ENCODE results near the gene PTPRN2. TPM values are rescaled to one million over a fixed set of nuclear protein-coding genes. Genes with fewer than 3 reads are reported as not detected.
A peak's percentile ranks its signal among the peaks of the same experiment; 100 is the strongest.

PTPRN2 gene
- total and polyA plus RNA-seq, 2 of the 13 experiments (the other 11 are each of a cell fraction or from before 2014, with no cell fraction given): 2.5 to 24.2 TPM

- TF ChIP-seq HBP1 (CRISPR knock-in tag; IDR thresholded peaks at IDR 0.05; ENCODE audit: low read depth) (0 out of 2 replicates have a peak, but pooled peaks have one; percentile 60), KAT8 (CRISPR knock-in tag; IDR thresholded peaks at IDR 0.05) (peak; percentile 45; the same call in 1 of the 2 replicates), MED1 (CRISPR knock-in tag; IDR thresholded peaks at IDR 0.05) (peak; percentile 62), TFDP2 (CRISPR knock-in tag; IDR thresholded peaks at IDR 0.05) (peak; percentile 49; the same call in 1 of the 2 replicates), RARA (CRISPR knock-in tag; IDR thresholded peaks at IDR 0.05) (peak; percentile 68), ETV5 (CRISPR knock-in tag; IDR thresholded peaks at IDR 0.05; ENCODE audit: borderline replicate concordance) (peak; percentile 46; the same call in 1 of the 2 replicates), SMYD3 (CRISPR knock-in tag; IDR thresholded peaks at IDR 0.05) (no peak), ATF7 (IDR thresholded peaks at IDR 0.05) (no peak), ATF7 (CRISPR knock-in tag; IDR thresholded peaks at IDR 0.05) (no peak), ZNF589 (CRISPR knock-in tag; conservative IDR thresholded peaks at IDR 0.05) (no peak), LCORL (IDR thresholded peaks at IDR 0.05) (no peak), LCORL (CRISPR knock-in tag; IDR thresholded peaks at IDR 0.05) (peak; percentile 62; the same call in 1 of the 2 replicates), ZNF543 (CRISPR knock-in tag; IDR thresholded peaks at IDR 0.05) (peak; percentile 7; the same call in 1 of the 2 replicates), EED (CRISPR knock-in tag; IDR thresholded peaks at IDR 0.05) (no peak), SAP130 (CRISPR knock-in tag; IDR thresholded peaks at IDR 0.05; ENCODE audit: low read depth) (peak; percentile 86), ELF1 (CRISPR knock-in tag; IDR thresholded peaks at IDR 0.05) (peak; percentile 52; the same call in 1 of the 2 replicates), PHF21A (CRISPR knock-in tag; IDR thresholded peaks at IDR 0.05) (peak; percentile 61), ZNF709 (CRISPR knock-in tag; IDR thresholded peaks at IDR 0.05) (0 out of 2 replicates have a peak, but pooled peaks have one; percentile 25), SIN3B (IDR thresholded peaks at IDR 0.05; ENCODE audit: low read length) (no peak), GABPA (IDR thresholded peaks at IDR 0.05; ENCODE audit: low read depth, low read length) (no peak), GABPA (CRISPR knock-in tag; IDR thresholded peaks at IDR 0.05; ENCODE audit: low read depth) (peak; percentile 15; the same call in 1 of the 2 replicates), CREM (IDR thresholded peaks at IDR 0.05) (peak; percentile 39; the same call in 1 of the 2 replicates), CREM (CRISPR knock-in tag; IDR thresholded peaks at IDR 0.05) (no peak), ZNF280B (CRISPR knock-in tag; IDR thresholded peaks at IDR 0.05; ENCODE audit: borderline replicate concordance) (peak; percentile 69; the same call in 1 of the 2 replicates), RARG (CRISPR knock-in tag; IDR thresholded peaks at IDR 0.05; ENCODE audit: low read depth) (no peak), ZNF891 (CRISPR knock-in tag; IDR thresholded peaks at IDR 0.05) (no peak), ZNF773 (CRISPR knock-in tag; IDR thresholded peaks at IDR 0.05; ENCODE audit: borderline replicate concordance) (no peak), ATAD3A (CRISPR knock-in tag; IDR thresholded peaks at IDR 0.05) (no peak), SPEN (CRISPR knock-in tag; IDR thresholded peaks at IDR 0.05; ENCODE audit: low read depth) (peak; percentile 66), ZNF331 (CRISPR knock-in tag; IDR thresholded peaks at IDR 0.05) (peak; percentile 91), JUND (CRISPR knock-in tag; IDR thresholded peaks at IDR 0.05) (no peak)
Observed at GRCh38 chr7:158263964-158264748, 323.5 kb downstream of the PTPRN2 start (continued).
